ENCODE data around the gene NPFFR1. TPM values are rescaled to one million over a fixed set of nuclear protein-coding genes. Genes with fewer than 3 reads are reported as not detected.

The NPFFR1 gene
- total RNA-seq, 1 experiment from 2014 or later: 0.05 TPM

GRCh38 chr10:70293169-70293843, 9.5 kb upstream of the NPFFR1 start:
- in situ Hi-C loops (cut with HindIII; ENCODE audit: low pct_unique_long_range_greater_than_20kb, low sequenced_read_pairs): no loop called here
- TF ChIP-seq REST (IDR thresholded peaks at IDR 0.05; ENCODE audit: insufficient read depth in 1 of 2, low read depth in 2 of 2, low read length in 1 of 2): no peak
- no peak for TF ChIP-seq SIN3A (IDR thresholded peaks at IDR 0.05; ENCODE audit: borderline replicate concordance, insufficient read depth, low read depth, low read length)
- H3K27me3 ChIP-seq (ENCODE audit: control insufficient read depth, insufficient read depth, low read length): no peaks in the 10 kb centered on the region
- intact Hi-C loops (cut with micrococcal nuclease; ENCODE audit: unreplicated experiment): no loop called here
- H3K36me3 ChIP-seq (ENCODE audit: control insufficient read depth, insufficient read depth, low read length): no peaks in the 10 kb centered on the region
- no peak overlapping the region for H3K27ac ChIP-seq (ENCODE audit: low read length)
- CTCF ChIA-PET: no interaction called here
- no peak for ATAC-seq
- BruUV-seq (replicated peaks): no TSS peak
- no peak overlapping the region for H3K4me3 ChIP-seq (ENCODE audit: low read depth in 2 of 2, low read length in 2 of 2)
- DNase-seq (ENCODE audit: low read depth, low spot score): no peak
- H3K9me3 ChIP-seq (ENCODE audit: control insufficient read depth, insufficient read depth, low read depth, low read length): no peaks in the 10 kb centered on the region
- POLR2A ChIA-PET: no interaction called here
- H3K4me1 ChIP-seq (ENCODE audit: control insufficient read depth, insufficient read depth, low read length): 0 out of 2 replicates have a peak, but pooled peaks cover 9% of the 10 kb centered on the region

- intact Hi-C loops (cut with micrococcal nuclease; ENCODE audit: unreplicated experiment) (no loop called here), in situ Hi-C loops (cut with HindIII; ENCODE audit: low pct_unique_long_range_greater_than_20kb, low sequenced_read_pairs) (no loop called here)
- CTCF ChIA-PET: no interaction called here
- TF ChIP-seq CTCF (IDR thresholded peaks at IDR 0.05): no peak
- no peak for TF ChIP-seq TCF7L2 (IDR thresholded peaks at IDR 0.05; ENCODE audit: low read depth, low read length)
- TF ChIP-seq SIN3A (IDR thresholded peaks at IDR 0.05; ENCODE audit: borderline replicate concordance, insufficient read depth, low read depth, low read length): no peak
- TF ChIP-seq REST (IDR thresholded peaks at IDR 0.05; ENCODE audit: insufficient read depth in 1 of 2, low read depth in 2 of 2, low read length in 1 of 2): no peak
- TF ChIP-seq POLR2AphosphoS5 (IDR thresholded peaks at IDR 0.05; ENCODE audit: low read depth, low read length): no peak
- Histone ChIP-seq H3K36me3 (ENCODE audit: control insufficient read depth, insufficient read depth, low read length) (no peaks in the 10 kb centered on the region), H3K4me3 (ENCODE audit: low read depth in 2 of 2, low read length in 2 of 2) (no peak overlapping the region), H3K9me3 (ENCODE audit: control insufficient read depth, insufficient read depth, low read depth, low read length) (no peaks in the 10 kb centered on the region), H3K4me1 (ENCODE audit: control insufficient read depth, insufficient read depth, low read length) (0 out of 2 replicates have a peak, but pooled peaks cover 6% of the 10 kb centered on the region), H3K27ac (ENCODE audit: low read length) (no peak overlapping the region), H3K27me3 (ENCODE audit: control insufficient read depth, insufficient read depth, low read length) (no peaks in the 10 kb centered on the region)
- DNase-seq (ENCODE audit: low read depth, low spot score) (no peak), ATAC-seq (no peak)
- no TSS peak for BruUV-seq (replicated peaks)
- POLR2A ChIA-PET: interaction anchor here (0.5 kb wide), 1 partner anchor 47 kb away, joined by 3 read pairs; no protein-coding TSS in a partner anchor
Measured at GRCh38 chr10:70292004-70292403, 8.2 kb upstream of the NPFFR1 start.

Data from Panc1 (cell line).